Measurements from ENCODE around the gene RPL11. TPM values are rescaled to one million over a fixed set of nuclear protein-coding genes. Genes with fewer than 3 reads are reported as not detected.
"Not testable (repeated sequence)": the region's sequence is repeated elsewhere in the genome, so short reads cannot be mapped to it uniquely, and the experiment has no call there.

RPL11 gene
- total RNA-seq, 2 donors from 2014 or later: 1,338 to 1,473 TPM

DNA sequence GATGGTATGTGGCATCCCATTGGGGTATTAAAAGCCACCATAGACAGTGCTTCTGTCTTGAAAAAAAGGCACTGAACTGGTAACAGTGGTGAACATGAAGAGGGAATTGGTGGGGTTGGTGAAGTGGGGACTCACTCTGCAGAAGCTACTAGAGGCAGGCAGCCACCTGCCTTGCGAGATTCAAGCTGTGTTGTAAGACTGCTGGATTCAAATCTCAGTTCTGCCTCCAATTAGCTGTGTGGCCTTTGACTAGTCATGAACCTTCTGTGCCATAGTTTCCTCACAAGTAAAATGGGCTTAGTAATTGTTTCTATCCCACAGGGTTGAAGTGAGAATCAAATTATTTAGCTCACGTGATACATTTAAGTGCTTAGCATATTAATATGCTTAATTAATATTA is 35.1 kb downstream of the RPL11 start:
- no peak overlapping the region for H3K27ac Mint-ChIP-seq
- TF ChIP-seq, protein P1, sequence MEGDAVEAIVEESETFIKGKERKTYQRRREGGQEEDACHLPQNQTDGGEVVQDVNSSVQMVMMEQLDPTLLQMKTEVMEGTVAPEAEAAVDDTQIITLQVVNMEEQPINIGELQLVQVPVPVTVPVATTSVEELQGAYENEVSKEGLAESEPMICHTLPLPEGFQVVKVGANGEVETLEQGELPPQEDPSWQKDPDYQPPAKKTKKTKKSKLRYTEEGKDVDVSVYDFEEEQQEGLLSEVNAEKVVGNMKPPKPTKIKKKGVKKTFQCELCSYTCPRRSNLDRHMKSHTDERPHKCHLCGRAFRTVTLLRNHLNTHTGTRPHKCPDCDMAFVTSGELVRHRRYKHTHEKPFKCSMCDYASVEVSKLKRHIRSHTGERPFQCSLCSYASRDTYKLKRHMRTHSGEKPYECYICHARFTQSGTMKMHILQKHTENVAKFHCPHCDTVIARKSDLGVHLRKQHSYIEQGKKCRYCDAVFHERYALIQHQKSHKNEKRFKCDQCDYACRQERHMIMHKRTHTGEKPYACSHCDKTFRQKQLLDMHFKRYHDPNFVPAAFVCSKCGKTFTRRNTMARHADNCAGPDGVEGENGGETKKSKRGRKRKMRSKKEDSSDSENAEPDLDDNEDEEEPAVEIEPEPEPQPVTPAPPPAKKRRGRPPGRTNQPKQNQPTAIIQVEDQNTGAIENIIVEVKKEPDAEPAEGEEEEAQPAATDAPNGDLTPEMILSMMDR (conservative IDR thresholded peaks at IDR 0.05): no peak
- Histone ChIP-seq H3K9ac (ENCODE audit: extremely low read depth, low read length, poor library complexity, severe bottlenecking) (no peak overlapping the region), H3K27me3 (ENCODE audit: control insufficient read depth, insufficient read depth, low read length, poor library complexity, severe bottlenecking) (no peaks in the 10 kb centered on the region), H3K9me3 (ENCODE audit: control insufficient read depth, low read length) (no peaks in the 10 kb centered on the region), H3K27ac (ENCODE audit: low read depth, low read length) (no peak overlapping the region), H3K4me3 (ENCODE audit: low read length) (no peak overlapping the region), H3K4me1 (ENCODE audit: control insufficient read depth, insufficient read depth, low read length) (peaks cover 5% of the 10 kb centered on the region), H3K36me3 (ENCODE audit: control insufficient read depth, insufficient read depth, low read length) (no peaks in the 10 kb centered on the region)
- no peaks in the 10 kb centered on the region for H3K27me3 Mint-ChIP-seq (ENCODE audit: insufficient read depth)
- H3K4me1 Mint-ChIP-seq: peaks cover 15% of the 10 kb centered on the region
- peaks cover 6% of the 10 kb centered on the region for H3K36me3 Mint-ChIP-seq (ENCODE audit: low read depth)
- no peak for DNase-seq
- 80 to 100% methylated on average over 1 to 2 of the region's 2 CpGs for WGBS, 2 experiments (ENCODE audit: insufficient coverage in 1 of 2, insufficient read length in 1 of 2)
- no peak overlapping the region for H3K4me3 Mint-ChIP-seq
- no peaks in the 10 kb centered on the region for H3K9me3 Mint-ChIP-seq

DNA sequence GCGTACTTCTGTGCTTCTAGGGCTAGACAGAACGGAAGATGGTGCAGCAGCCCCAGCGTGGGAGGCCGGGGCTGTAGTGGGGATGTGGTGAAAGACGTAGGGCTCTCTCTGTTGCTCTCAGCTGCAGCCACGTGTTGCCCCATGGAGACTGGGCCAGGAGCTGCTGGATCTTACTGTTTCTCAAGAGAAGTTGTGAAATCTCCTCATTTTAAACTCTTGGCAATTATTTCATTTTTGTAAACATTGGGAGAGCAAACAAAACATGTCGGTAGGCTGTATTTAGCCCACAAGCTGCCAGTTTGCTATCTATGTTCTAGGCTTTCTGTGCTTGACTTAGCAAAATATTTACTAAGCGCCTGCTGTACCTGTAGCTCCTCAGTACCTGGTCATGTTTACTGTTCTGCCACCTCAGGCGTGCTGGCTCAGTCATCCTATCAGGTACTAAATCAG is 35.8 kb downstream of the RPL11 start:
- Histone ChIP-seq H3K9ac (ENCODE audit: extremely low read depth, low read length, poor library complexity, severe bottlenecking) (no peak overlapping the region), H3K4me1 (ENCODE audit: control insufficient read depth, insufficient read depth, low read length) (peaks cover 5% of the 10 kb centered on the region), H3K9me3 (ENCODE audit: control insufficient read depth, low read length) (no peaks in the 10 kb centered on the region), H3K4me3 (ENCODE audit: low read length) (no peak overlapping the region), H3K36me3 (ENCODE audit: control insufficient read depth, insufficient read depth, low read length) (no peaks in the 10 kb centered on the region), H3K27ac (ENCODE audit: low read depth, low read length) (no peak overlapping the region), H3K27me3 (ENCODE audit: control insufficient read depth, insufficient read depth, low read length, poor library complexity, severe bottlenecking) (no peaks in the 10 kb centered on the region)
- WGBS, 2 experiments (ENCODE audit: insufficient coverage in 1 of 2, insufficient read length in 1 of 2): 86 to 87% methylated on average over 9 of the region's 9 CpGs
- Mint-ChIP-seq H3K27ac (no peak overlapping the region), H3K27me3 (ENCODE audit: insufficient read depth) (no peaks in the 10 kb centered on the region), H3K9me3 (no peaks in the 10 kb centered on the region), H3K4me1 (peaks cover 15% of the 10 kb centered on the region), H3K36me3 (ENCODE audit: low read depth) (peaks cover 6% of the 10 kb centered on the region), H3K4me3 (no peak overlapping the region)
- no peak for DNase-seq
- TF ChIP-seq, protein P1 (conservative IDR thresholded peaks at IDR 0.05): no peak

DNA sequence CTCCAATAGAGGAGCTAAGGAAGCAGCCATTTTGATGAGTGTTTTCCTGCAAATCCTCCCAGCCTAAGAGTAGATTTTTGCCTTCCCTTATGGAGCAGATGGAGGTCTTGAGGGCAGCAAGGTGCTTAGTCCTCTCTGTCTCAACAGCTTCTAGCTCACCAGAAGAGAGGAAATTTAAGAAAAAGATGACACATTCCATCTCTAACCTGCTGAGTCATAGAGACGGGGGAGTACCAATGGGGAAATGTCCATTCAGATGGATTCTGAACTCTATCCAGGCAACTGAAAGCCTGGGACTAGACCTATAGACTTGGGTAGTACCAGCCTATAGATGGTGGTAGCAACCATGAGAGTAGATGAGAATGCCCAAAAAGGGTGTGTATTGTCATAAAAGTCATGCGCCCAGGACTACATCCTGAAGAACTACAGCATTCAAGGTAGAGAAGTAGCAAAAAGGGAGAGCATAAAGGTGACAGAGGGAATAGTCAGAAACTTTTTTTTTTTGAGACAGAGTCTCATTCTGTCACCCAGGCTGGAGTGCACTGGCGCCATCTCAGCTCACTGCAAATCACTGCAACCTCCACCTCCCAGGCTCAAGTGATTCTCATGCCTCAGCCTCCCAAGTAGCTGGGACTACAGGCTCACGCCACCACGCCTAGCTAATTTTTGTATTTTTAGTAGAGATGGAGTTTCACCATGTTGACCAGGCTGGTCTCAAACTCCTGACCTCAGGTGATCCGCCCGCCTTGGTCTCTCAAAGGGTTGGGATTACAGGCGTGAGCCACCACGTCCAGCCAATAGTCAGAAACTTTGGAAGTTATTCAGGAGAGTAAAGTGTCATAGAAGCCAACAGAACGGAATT is 41.0 kb downstream of the RPL11 start:
- Mint-ChIP-seq H3K9me3 (no peaks in the 10 kb centered on the region), H3K36me3 (ENCODE audit: low read depth) (peaks cover 5% of the 10 kb centered on the region), H3K27me3 (ENCODE audit: insufficient read depth) (no peaks in the 10 kb centered on the region), H3K4me1 (peaks cover 5% of the 10 kb centered on the region), H3K4me3 (no peak overlapping the region), H3K27ac (peak overlapping the region; percentile 56)
- no peaks in the 10 kb centered on the region for H3K36me3 ChIP-seq (ENCODE audit: control insufficient read depth, insufficient read depth, low read length)
- TF ChIP-seq, protein P1 (conservative IDR thresholded peaks at IDR 0.05): no peak
- WGBS, 2 experiments (ENCODE audit: insufficient coverage in 1 of 2, insufficient read length in 1 of 2): 95 to 97% methylated on average over 8 to 10 of the region's 10 CpGs
- no peak overlapping the region for H3K9ac ChIP-seq (ENCODE audit: extremely low read depth, low read length, poor library complexity, severe bottlenecking)
- no peak overlapping the region for H3K27ac ChIP-seq (ENCODE audit: low read depth, low read length)
- H3K4me1 ChIP-seq (ENCODE audit: control insufficient read depth, insufficient read depth, low read length): no peaks in the 10 kb centered on the region
- H3K27me3 ChIP-seq (ENCODE audit: control insufficient read depth, insufficient read depth, low read length, poor library complexity, severe bottlenecking): no peaks in the 10 kb centered on the region
- no peaks in the 10 kb centered on the region for H3K9me3 ChIP-seq (ENCODE audit: control insufficient read depth, low read length)
- H3K4me3 ChIP-seq (ENCODE audit: low read length): no peak overlapping the region
- no peak for DNase-seq

DNA sequence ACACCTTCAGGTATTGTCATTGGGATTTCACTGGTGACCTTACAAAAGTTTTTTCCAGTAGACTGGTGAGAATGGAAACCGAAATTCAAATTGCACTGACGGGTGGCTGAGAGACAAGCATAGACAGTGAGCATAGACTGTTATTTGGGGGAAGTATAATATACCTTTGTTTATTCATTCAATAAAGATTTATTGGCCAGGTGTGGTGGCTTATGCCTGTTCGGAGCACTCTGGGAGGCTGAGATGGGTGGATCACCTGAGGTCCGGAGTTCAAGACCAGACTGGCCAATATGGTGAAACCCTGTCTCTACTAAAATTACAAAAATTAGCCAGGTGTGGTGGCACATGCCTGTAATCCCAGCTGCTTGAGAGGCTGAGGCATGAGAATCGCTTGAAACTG is 41.7 kb downstream of the RPL11 start:
- not testable (repeated sequence) for H3K9me3 Mint-ChIP-seq; H3K4me3 Mint-ChIP-seq; H3K4me3 ChIP-seq (ENCODE audit: low read length); H3K27me3 Mint-ChIP-seq (ENCODE audit: insufficient read depth); H3K27me3 ChIP-seq (ENCODE audit: control insufficient read depth, insufficient read depth, low read length, poor library complexity, severe bottlenecking); H3K27ac Mint-ChIP-seq; H3K36me3 ChIP-seq (ENCODE audit: control insufficient read depth, insufficient read depth, low read length); H3K4me1 Mint-ChIP-seq; H3K9ac ChIP-seq (ENCODE audit: extremely low read depth, low read length, poor library complexity, severe bottlenecking); H3K4me1 ChIP-seq (ENCODE audit: control insufficient read depth, insufficient read depth, low read length); H3K36me3 Mint-ChIP-seq (ENCODE audit: low read depth); DNase-seq; H3K9me3 ChIP-seq (ENCODE audit: control insufficient read depth, low read length); H3K27ac ChIP-seq (ENCODE audit: low read depth, low read length)
- 92 to 100% methylated on average over 2 to 5 of the region's 5 CpGs for WGBS, 2 experiments (ENCODE audit: insufficient coverage in 1 of 2, insufficient read length in 1 of 2)

Measured in endodermal cell (in vitro differentiated cells).